GM12801 (cell line): ENCODE data around the gene PDE3B.

ENCODE experiments used
- CTCF ChIP-seq: IDR thresholded peaks from one replicate; pipeline ENCODE4 v1.5.1; 2011; ENCODE audit warnings: control low read depth; ENCODE audit not compliant: insufficient read length; ENCODE audit errors: extremely low read depth

Gene PDE3B

DNA sequence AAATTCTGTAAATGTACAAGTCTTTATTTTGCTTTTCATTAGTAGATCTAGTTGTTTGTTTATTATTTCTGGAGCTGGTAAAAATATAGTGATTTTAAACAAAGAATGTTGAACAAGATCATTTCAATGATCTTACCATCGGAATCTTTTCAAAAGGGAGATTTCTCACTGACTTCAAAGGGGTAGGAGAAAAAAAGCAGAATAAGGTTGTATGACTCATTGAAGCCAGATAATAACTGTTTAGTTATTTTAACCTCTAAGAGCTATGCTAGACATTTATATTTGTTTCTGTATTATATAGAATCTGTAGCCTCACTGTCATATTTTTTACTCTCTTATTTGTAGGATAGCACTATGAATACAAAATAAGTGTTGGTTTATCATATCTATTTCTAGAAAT, 8.1 kb upstream of the PDE3B start:
- no peak for TF ChIP-seq CTCF

DNA sequence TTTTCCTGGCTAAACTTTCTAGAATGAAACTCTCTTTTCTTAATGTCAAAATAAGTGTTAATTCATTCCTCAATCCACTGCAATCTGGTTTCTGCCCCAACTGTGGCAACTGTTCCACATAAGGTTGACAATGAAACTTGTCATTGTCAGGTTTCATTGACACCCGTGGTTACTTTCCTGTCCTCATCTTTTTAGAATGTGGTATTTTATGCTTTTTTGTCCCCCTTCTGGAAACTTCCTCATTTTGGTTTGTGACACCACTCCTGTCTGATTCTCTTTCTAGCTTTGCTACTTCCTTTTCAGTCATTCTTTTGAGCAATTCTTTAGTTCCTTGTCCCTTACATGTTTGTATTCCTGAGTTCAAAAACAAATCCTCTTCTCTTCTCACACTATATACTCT, 7.5 kb upstream of the PDE3B start:
- TF ChIP-seq CTCF: no peak

GRCh38 chr11:14637868-14638409, 5.7 kb upstream of the PDE3B start:
- TF ChIP-seq CTCF: no peak

DNA sequence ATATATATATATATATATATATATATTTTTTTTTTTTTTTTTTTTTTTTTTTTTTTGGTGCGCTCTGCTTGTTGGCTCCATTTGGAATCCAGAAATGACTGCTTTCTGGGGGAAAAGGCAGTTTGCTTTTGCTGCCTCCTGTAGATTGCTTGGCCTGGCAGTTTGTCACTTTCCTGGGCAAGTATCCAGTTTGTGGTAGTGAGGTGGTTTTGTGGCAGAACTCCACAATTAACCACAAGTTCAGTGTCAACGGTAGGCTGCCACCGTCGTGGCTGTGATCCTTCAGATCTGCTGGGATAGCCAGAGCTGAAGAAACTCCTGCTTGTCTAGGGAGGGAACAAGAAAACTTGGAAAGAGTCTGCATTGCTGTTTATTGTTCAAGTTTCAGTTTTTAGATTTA, 5.0 kb upstream of the PDE3B start:
- TF ChIP-seq CTCF: no peak

DNA sequence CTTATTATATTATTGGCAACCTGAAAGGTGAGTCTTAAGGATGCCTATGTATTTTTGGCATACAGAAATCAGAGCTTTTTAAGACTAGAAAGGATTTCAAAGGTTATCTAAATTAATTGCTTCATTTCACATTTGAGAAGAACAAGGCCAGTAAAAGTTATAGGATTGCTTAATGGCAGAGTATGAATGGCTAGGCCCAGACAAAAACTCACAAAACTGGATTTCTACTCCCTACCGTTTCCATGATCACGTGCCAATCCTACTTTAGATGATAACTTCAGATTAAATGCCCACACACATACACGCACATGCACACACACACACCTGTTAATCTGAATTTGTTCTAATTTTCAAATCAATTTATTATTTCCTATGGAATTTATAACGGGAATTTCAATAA, 1.8 kb upstream of the PDE3B start:
- no peak for TF ChIP-seq CTCF

- no peak for TF ChIP-seq CTCF
Observed at GRCh38 chr11:14642453-14642852, 1.2 kb upstream of the PDE3B start.

DNA sequence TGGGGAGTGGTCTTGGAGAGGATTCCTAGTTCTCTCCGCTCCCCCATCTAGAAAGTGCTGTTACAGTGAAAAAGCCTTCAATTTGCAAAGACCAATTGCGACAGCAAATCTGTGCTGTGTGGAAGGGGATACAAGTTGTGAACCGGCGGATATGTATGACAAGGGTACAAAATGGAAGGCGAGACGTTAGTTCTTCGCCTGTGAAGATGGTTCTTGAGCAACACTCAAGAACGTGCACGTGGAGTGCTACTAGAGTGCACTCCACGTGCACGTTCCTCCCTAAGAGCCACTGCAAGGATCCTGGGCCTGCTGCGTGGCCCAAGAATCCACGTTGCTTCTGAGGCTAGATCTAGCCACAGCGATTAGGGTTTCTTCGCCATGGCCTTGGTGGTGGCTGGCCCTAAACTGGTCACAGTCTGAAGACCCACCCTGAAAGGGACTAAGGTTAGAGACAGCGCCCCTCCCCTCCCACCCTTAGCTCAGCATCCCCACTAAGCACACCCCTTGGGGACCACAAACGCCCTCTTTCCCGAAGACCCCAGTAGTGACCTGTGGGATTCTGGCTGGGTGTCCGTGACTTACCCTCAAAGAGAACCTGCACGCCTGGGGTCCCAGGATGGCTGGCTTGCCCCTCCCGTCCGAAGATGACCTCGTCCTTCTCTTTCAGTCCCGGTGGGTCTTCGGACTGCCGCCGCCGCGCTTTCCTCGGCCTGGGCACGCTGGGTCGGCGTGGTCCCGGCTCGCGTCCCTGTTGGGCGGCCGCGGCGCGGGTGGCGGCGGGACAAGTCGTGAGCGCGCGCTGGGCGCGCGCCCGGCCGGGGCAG, 519 bp upstream of the PDE3B start:
- TF ChIP-seq CTCF: no peak
